OCI-LY7 (cell line): ENCODE measurements around the gene BIRC2.

Source experiments
- EZH2phosphoT487 ChIP-seq: fragments of 200-600 bp; sonication (generic); IDR thresholded peaks from 2 replicates; pipeline ENCODE4 v1.6.1; 2018; ENCODE audit warnings: low read depth, borderline replicate concordance, mild to moderate bottlenecking, mixed run types, antibody characterized with exemption, low read length, moderate library complexity, mixed read lengths
- TF ChIP-seq, protein P1 (sequence below): fragments of 200-600 bp; sonication (generic); conservative IDR thresholded peaks from 2 replicates; pipeline ENCODE4 v1.5.1; 2014; ENCODE audit warnings: mild to moderate bottlenecking, antibody characterized with exemption, low read length, moderate library complexity, mixed read lengths

DNA sequence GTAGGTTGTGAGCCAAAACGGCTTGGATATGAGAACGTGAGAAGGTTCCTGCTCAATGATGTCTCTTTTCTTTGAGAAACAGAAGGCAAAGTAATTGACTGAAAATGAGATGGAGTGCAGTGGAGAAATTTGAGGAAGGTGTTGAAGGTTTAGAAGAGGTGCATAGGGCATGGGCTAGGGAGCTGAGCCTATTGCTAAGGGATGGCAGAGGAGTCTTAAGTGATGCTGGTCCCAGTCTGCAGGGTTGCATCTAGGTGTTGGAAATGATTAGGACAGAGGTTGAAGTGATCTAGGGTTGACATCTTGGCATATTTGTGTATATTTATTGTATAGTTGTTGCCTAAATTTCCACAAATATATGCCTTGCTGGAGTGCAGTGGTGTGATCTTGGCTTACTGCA lies 27.5 kb upstream of the BIRC2 start:
- TF ChIP-seq, protein P1, sequence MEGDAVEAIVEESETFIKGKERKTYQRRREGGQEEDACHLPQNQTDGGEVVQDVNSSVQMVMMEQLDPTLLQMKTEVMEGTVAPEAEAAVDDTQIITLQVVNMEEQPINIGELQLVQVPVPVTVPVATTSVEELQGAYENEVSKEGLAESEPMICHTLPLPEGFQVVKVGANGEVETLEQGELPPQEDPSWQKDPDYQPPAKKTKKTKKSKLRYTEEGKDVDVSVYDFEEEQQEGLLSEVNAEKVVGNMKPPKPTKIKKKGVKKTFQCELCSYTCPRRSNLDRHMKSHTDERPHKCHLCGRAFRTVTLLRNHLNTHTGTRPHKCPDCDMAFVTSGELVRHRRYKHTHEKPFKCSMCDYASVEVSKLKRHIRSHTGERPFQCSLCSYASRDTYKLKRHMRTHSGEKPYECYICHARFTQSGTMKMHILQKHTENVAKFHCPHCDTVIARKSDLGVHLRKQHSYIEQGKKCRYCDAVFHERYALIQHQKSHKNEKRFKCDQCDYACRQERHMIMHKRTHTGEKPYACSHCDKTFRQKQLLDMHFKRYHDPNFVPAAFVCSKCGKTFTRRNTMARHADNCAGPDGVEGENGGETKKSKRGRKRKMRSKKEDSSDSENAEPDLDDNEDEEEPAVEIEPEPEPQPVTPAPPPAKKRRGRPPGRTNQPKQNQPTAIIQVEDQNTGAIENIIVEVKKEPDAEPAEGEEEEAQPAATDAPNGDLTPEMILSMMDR = no peak
- no peak for TF ChIP-seq EZH2phosphoT487
